Naive thymus-derived CD8-positive, alpha-beta T cell (primary cell): ENCODE measurements around the gene PIEZO1. TPM values are rescaled to one million over a fixed set of nuclear protein-coding genes. Genes with fewer than 3 reads are reported as not detected.

Experiments
- ATAC-seq, 2 donors: fragments of 150-1000 bp; cut with Tn5 transposase in 1 of 2; sonication (Bioruptor Pico), chemical (Tn5 transposase) in 1 of 2; 1 replicate in 1 of 2; 2 replicates in 1 of 2; pipeline ENCODE4 v1.10.0; 2021; ENCODE audit warnings: mild to moderate bottlenecking in 2 of 2, moderate library complexity in 2 of 2
- POLR2A ChIA-PET: fragments of 350-600 bp; sonication (Branson Sonifier 250); formaldehyde crosslinking; loops from one replicate; lab custom pipeline; 2021; ENCODE audit warnings: antibody characterized with exemption; lab: Charles Lee
- DNase-seq, 10 donors: peaks; one replicate each; pipeline versions ENCODE4 v3.0.0 to v3.0.0-alpha.2; 2020 to 2022
- H3K27ac Mint-ChIP-seq, 10 donors: one replicate each; pipeline ENCODE4 v1.8.0; 2020 to 2022; ENCODE audit warnings: mild to moderate bottlenecking in 10 of 10, mixed read lengths in 10 of 10, moderate library complexity in 4 of 10, inconsistent platforms in 1 of 10
- H3K27me3 Mint-ChIP-seq, 5 donors: one replicate each; pipeline ENCODE4 v1.8.0; 2021 to 2022; ENCODE audit warnings: mixed read lengths in 5 of 5
- H3K36me3 Mint-ChIP-seq, 3 donors: one replicate each; pipeline ENCODE4 v1.8.0; 2020 to 2022; ENCODE audit warnings: mixed read lengths in 3 of 3, mild to moderate bottlenecking in 2 of 3, inconsistent platforms in 1 of 3
- H3K4me1 Mint-ChIP-seq, 4 donors: one replicate each; pipeline ENCODE4 v1.8.0; 2021 to 2022; ENCODE audit warnings: mixed read lengths in 4 of 4
- H3K4me3 Mint-ChIP-seq, 10 donors: one replicate each; pipeline ENCODE4 v1.8.0; 2020 to 2022; ENCODE audit warnings: mild to moderate bottlenecking in 10 of 10, mixed read lengths in 10 of 10, moderate library complexity in 6 of 10, inconsistent platforms in 1 of 10
- H3K9me3 Mint-ChIP-seq, 9 donors: one replicate each; pipeline ENCODE4 v1.8.0; 2020 to 2022; ENCODE audit warnings: mixed read lengths in 9 of 9, mild to moderate bottlenecking in 3 of 9, inconsistent platforms in 1 of 9, moderate library complexity in 1 of 9
- polyA plus RNA-seq, 3 donors: library from polyadenylated mRNA; unstranded; fragments of 300-500 nt; fragmentation: Illumina TruSeq; gene quantifications; one replicate each; pipeline ENCODE4 v1.2.3, GENCODE V29; 2021
- total RNA-seq, 8 experiments: library from RNA in 2 of 8; stranded (reverse) in 2 of 8; gene quantifications; one replicate each; pipeline ENCODE4 v1.2.3 and lab custom pipeline; 2021 to 2026

PIEZO1 gene
- total and polyA plus RNA-seq, 5 experiments from 2014 or later, result 2.4 to 94.5 (median 8.4) TPM

DNA sequence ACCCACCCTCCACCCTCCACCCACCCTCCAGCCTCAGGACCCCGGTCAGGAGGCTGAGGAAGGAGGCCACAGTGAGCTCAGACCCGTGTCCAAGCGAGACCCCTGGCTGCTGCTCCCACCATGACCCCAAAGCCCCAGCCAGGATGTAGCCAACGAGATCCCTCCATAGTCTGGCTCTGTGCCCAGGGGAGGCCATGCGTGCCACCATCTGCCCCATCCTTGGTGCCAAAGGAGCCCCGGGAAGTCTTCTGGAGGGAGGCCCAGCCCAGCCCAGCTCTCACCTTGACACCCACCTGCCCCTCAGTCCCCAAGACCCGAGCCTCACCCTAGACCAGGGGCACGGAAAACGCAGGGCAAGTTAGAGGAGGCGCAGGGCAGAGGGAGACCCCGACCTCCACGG, 34.2 kb downstream of the PIEZO1 start:
- no peak overlapping the region for H3K4me3 Mint-ChIP-seq
- no peak for ATAC-seq
- no peak for DNase-seq
- peaks cover 7 to 26% (median 13%) of the 10 kb centered on the region in 4 donors for H3K4me1 Mint-ChIP-seq
- POLR2A ChIA-PET, result interaction anchor here (1.1 kb wide), 1 partner anchor 30 kb away, joined by 3 read pairs; no protein-coding TSS in a partner anchor
- no peak overlapping the region for H3K27ac Mint-ChIP-seq
- H3K9me3 Mint-ChIP-seq, result no peaks in the 10 kb centered on the region
- H3K27me3 Mint-ChIP-seq, result no peaks in the 10 kb centered on the region
- no peaks in the 10 kb centered on the region for H3K36me3 Mint-ChIP-seq

DNA sequence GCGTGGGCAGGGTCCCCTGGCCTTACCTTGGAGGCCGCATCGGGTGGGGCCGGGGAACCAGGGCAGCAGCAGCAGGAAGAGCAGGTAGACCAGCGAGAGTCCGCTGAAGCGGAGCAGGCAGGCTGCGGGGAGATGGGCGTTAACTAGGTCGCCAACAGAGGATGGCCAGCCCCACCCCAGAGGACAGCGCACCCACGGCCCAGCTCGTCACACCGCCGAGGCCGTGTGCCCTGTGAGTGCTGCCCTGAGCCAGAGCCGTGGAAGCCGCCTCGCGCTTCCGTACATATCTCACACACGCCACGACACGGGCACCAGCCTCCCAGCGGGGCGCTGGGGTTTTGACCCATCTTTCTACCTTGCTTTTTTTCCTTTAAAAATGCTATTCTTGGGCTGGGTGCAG, 35.7 kb downstream of the PIEZO1 start:
- POLR2A ChIA-PET, result interaction anchor here (1.6 kb wide), 1 partner anchor 32 kb away, joined by 4 read pairs; no protein-coding TSS in a partner anchor
- ATAC-seq, result no peak
- no peaks in the 10 kb centered on the region for H3K36me3 Mint-ChIP-seq
- no peak for DNase-seq
- H3K4me1 Mint-ChIP-seq, result peaks cover 9 to 32% (median 22%) of the 10 kb centered on the region in 4 donors
- no peaks in the 10 kb centered on the region for H3K9me3 Mint-ChIP-seq
- no peak overlapping the region for H3K27ac Mint-ChIP-seq
- H3K27me3 Mint-ChIP-seq, result no peaks in the 10 kb centered on the region
- no peak overlapping the region for H3K4me3 Mint-ChIP-seq

DNA sequence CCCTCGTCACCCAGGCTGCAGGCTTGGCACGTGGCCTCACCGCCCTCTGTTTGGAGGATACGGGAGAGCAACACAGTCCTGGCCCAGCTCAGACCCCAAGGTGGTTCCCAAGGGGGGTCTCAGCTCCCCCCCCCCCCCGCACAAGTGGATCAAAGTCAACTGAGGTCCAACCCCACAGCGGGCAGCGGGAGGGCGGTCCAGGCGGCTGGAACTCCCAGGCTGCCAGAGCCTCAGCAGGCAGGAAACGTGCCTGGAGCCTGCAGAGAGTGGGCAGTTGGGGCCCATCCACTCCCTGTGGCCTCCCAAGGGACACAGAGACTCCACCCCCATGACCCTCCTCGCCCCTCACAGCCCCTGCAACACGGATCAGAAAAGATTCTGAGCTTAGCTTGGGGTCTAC, 36.7 kb downstream of the PIEZO1 start:
- DNase-seq (no peak), ATAC-seq (no peak)
- H3K4me3 Mint-ChIP-seq, result no peak overlapping the region
- POLR2A ChIA-PET, result interaction anchor here (1.6 to 1.9 kb wide), 2 partner anchors 33 to 109 kb away, joined by 4 to 6 read pairs; partner anchors contain the start of genes GALNS and TRAPPC2L
- H3K27me3 Mint-ChIP-seq, result no peaks in the 10 kb centered on the region
- H3K4me1 Mint-ChIP-seq, result peaks cover 10 to 39% (median 31%) of the 10 kb centered on the region in 4 donors
- no peaks in the 10 kb centered on the region for H3K9me3 Mint-ChIP-seq
- H3K36me3 Mint-ChIP-seq, result no peaks in the 10 kb centered on the region
- H3K27ac Mint-ChIP-seq, result peak overlapping the region in 1 of 10 donors; percentile 49

DNA sequence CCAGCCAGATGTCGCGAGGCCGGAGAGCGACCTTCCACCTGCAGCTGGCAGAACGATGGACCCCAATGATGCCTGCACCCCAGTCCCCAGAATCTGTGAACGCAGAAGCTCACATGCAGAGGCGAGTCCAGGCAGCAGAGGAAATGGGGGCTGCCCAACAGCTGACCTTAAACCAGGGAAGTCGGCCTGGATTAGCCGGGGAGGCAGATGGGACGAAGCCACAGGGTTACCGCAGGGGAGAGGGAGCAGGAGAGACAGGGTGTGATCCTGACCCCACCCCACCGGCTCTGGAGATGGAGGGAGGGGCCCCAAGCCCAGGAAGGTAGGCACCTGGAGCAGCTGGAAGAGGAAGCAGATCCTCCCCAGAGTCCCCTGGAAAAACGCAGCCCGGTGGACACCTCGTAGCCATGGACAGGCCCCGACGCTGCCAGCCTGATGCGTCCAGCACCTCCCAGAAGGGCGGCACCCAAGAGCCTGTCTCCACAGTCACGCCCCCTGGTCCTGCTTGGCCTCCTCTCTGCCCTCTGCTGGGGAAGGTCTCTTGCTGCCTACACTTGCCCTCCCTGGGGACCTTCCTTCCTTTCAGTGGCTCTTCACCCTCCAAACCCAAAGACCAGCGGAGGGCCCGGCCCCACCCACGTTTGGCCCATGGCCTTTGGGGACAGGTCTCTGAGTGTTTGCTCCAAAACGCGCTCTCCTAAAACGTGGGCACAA, 37.3 kb downstream of the PIEZO1 start:
- H3K27ac Mint-ChIP-seq, result peak overlapping the region in 3 of 10 donors; percentile 49 to 74 (median 63)
- H3K4me1 Mint-ChIP-seq, result peaks cover 10 to 40% (median 32%) of the 10 kb centered on the region in 4 donors
- no peaks in the 10 kb centered on the region for H3K27me3 Mint-ChIP-seq
- no peaks in the 10 kb centered on the region for H3K36me3 Mint-ChIP-seq
- no peak for DNase-seq
- no peak for ATAC-seq
- no peaks in the 10 kb centered on the region for H3K9me3 Mint-ChIP-seq
- peak overlapping the region in 1 of 10 donors; percentile 10 for H3K4me3 Mint-ChIP-seq
- POLR2A ChIA-PET, result interaction anchor here (0.9 to 5.6 kb wide), 4 partner anchors 10 to 109 kb away, joined by 4 to 81 read pairs (median 6); partner anchors contain the start of genes GALNS, PIEZO1 and TRAPPC2L

DNA sequence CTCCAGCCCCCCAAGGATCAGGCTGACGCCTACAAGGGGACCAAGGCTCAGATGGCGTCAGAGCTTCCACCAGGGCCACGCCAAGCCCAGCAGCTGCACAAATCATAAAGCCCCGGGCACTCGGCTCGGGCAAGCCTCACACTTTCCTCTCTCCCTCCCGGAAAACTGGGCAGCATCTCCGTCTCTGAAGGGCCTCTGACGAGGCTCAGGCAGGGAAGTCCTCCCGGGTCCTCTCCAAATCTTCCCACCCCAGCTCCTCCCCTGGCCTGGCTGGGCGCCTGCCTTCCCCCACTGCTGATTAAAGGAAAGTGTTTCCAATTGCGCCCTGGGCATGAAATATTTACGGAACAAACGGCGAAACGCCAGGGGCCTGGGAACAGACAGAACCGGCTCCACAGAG, 38.5 kb downstream of the PIEZO1 start:
- Mint-ChIP-seq H3K4me3 (peak overlapping the region in 5 of 10 donors; percentile 24 to 75 (median 60)), H3K4me1 (peaks cover 10 to 39% (median 32%) of the 10 kb centered on the region in 4 donors), H3K27ac (peak overlapping the region in 8 of 10 donors; percentile 73 to 89 (median 79)), H3K9me3 (no peaks in the 10 kb centered on the region), H3K27me3 (no peaks in the 10 kb centered on the region), H3K36me3 (no peaks in the 10 kb centered on the region)
- no peak for DNase-seq
- POLR2A ChIA-PET, result interaction anchor here (0.8 to 5.6 kb wide), 11 partner anchors 8 to 66 kb away, joined by 3 to 81 read pairs (median 6); partner anchors contain the start of genes APRT and PIEZO1
- no peak for ATAC-seq

DNA sequence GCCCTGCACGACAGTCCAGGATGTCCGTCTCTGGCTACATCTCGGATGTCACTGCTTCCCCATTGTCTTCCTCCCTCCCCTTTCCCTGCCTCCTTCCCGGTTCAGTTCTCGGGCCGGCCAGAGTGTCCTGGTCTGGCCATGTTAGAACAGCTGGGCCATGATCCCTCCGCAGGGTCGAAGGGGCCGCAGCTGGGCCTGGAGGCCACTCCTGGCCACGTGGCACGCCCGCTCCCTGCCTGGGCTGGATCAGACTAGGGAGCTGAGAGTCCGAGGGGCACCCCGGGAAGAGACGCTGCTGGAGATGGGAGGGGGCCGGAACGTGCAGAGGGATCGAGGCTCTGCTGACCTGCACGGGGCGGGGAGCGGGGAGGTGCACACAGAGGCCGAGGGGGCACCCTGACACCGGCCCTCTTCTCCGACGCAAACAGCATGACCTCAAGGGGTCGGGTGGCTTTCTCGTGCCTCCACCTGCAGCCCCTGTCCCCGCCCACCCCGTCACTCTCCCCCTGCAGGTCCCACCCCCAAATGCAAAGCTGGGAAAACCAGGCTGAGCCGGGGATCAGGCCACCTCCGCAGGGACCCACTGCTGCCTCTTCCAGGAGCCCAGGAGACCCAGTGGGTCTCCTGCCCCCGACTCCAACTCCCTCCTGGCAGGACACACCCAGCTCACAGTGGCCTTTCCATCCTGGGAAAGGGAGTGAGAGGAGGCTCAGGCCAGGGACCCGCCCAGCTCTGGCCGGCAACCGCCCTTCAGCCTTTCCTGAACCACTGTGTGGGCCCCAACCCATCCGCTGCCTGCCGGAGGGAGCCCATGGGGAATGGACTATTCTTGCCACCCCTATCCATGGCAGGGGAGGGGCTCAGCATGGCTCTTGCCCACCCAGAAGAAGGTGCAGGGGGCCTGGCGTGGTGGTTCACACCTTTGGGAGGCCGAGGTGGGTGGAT, 40.2 kb downstream of the PIEZO1 start:
- Mint-ChIP-seq H3K27me3 (no peaks in the 10 kb centered on the region), H3K9me3 (no peaks in the 10 kb centered on the region), H3K27ac (peak overlapping the region in 6 of 10 donors; percentile 35 to 89 (median 80)), H3K4me1 (peaks cover 10 to 38% (median 32%) of the 10 kb centered on the region in 4 donors), H3K36me3 (peaks cover 0 to 2% (median 0%) of the 10 kb centered on the region in 3 donors), H3K4me3 (peak overlapping the region in 7 of 10 donors; percentile 50 to 80 (median 75))
- POLR2A ChIA-PET, result interaction anchor here (0.5 to 5.6 kb wide), 19 partner anchors 7 to 473 kb away, joined by 3 to 81 read pairs (median 5); partner anchors contain the start of genes APRT, CDT1, CTU2 and GALNS
- ATAC-seq (no peak), DNase-seq (no peak)

DNA sequence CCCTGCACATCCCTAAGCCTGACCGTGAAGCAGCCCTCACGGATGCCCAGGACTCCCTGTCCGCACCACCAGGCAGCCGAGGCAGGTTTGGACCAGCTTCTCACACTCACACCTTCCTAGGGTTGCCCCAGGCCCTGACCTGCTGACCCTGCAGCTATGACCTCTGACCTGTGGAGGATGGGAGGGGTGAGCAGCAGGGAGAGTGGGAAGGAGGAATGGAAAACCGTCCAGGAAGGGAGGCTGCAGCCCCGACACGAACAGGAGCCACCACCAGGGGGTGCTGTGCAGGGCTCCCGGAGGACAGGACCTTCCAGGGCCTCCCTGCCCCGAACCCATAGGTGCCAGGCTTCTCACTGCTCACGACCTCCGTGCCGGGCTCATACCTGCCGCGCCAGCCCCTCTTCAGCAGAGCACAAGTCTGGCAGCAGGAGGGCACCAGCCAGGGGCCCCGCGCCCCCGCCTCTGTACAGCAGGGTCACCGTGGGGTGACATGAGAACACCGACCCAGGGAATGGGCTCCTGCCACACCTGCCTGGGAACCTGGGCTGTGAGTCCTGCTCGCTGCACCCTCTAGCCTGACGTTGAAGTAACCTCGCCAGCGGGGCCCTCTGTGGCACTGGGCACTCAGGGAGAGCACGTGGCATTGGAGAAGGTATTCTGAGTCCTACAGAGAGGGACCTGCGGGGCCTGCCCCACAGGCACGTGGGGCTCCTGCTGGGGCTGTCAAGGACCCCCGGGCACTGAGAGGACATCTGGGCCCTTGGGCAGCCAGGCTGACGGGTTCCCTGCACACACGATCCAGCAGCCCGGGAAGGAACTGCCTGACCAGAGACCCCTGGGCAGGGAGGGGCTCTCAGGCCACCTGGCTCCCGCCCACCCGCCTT, 41.1 kb downstream of the PIEZO1 start:
- peak overlapping the region in 5 of 10 donors; percentile 10 to 62 (median 34) for H3K4me3 Mint-ChIP-seq
- ATAC-seq (peak; percentile 46 to 61), DNase-seq (peak; percentile 52 to 86 (median 72))
- no peaks in the 10 kb centered on the region for H3K9me3 Mint-ChIP-seq
- H3K36me3 Mint-ChIP-seq, result peaks cover 0 to 2% (median 0%) of the 10 kb centered on the region in 3 donors
- POLR2A ChIA-PET, result interaction anchor here (0.9 to 5.6 kb wide), 7 partner anchors 18 to 113 kb away, joined by 3 to 81 read pairs (median 8); partner anchors contain the start of genes APRT, GALNS, PIEZO1 and TRAPPC2L
- H3K27ac Mint-ChIP-seq, result peak overlapping the region in 4 of 10 donors; percentile 11 to 59 (median 20)
- peaks cover 10 to 38% (median 32%) of the 10 kb centered on the region in 4 donors for H3K4me1 Mint-ChIP-seq
- H3K27me3 Mint-ChIP-seq, result no peaks in the 10 kb centered on the region

DNA sequence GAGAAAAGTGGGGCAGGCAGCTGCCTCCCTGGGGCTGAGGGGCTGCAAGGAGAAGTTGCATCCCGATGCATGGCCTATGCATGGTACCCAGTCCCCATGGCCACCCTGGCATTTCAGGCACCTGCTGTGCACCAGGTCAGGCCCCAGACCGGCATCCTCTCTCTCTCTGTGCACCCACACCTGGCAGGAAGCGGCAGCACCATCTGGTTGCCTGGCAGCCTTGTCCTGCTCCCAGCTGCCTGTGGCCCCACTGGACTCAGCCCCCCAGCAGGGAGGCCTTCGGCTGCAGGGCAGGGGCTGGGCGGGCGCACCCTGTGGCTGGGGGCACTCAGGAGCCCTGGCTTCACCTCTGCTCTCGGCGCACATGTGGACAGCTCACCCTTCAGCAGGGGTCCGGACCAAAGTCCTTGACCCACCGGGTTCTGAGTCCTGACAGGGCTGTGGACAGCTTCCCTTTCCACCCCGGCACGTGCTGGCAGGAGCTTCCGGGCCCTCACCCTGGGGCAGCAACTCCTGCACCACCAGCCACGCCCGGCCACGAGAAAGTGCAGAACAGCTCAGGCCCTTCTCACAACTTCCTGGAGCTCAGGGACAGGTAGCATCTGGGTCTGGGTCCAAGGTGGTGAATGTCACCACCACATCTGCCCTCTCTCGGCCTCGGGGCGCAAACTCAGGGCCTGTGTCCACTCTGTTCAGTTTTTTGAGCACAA, 42.0 kb downstream of the PIEZO1 start:
- no peaks in the 10 kb centered on the region for H3K9me3 Mint-ChIP-seq
- ATAC-seq, result no peak
- H3K4me1 Mint-ChIP-seq, result peaks cover 10 to 37% (median 31%) of the 10 kb centered on the region in 4 donors
- H3K27ac Mint-ChIP-seq, result peak overlapping the region in 1 of 10 donors; percentile 11
- no peaks in the 10 kb centered on the region for H3K27me3 Mint-ChIP-seq
- POLR2A ChIA-PET, result interaction anchor here (1.1 to 5.6 kb wide), 2 partner anchors 40 to 60 kb away, joined by 3 to 81 read pairs; partner anchors contain the start of gene PIEZO1
- H3K4me3 Mint-ChIP-seq, result no peak overlapping the region
- peaks cover 0 to 2% (median 0%) of the 10 kb centered on the region in 3 donors for H3K36me3 Mint-ChIP-seq
- no peak for DNase-seq

DNA sequence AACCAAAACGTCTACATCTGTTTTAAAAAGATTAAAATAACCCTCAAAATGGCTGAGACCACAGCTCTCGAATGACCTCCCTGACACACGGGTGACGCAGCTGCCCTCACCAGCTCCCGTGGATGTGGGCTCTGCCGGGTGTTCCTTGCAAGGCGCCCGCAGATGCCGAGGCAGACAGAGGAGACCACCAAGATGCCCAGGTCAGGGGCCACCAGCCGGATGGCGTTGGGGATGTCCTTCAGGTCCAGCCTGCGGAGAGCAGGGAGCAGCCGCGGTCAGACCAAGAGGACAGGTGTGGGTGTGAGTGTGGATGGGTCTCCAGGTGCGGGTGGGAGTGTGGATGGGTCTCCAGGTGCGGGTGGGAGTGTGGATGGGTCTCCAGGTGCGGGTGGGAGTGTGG, 43.7 kb downstream of the PIEZO1 start:
- no peak for DNase-seq
- Mint-ChIP-seq H3K4me1 (peaks cover 8 to 32% (median 24%) of the 10 kb centered on the region in 4 donors), H3K9me3 (no peaks in the 10 kb centered on the region), H3K27me3 (no peaks in the 10 kb centered on the region), H3K27ac (peak overlapping the region in 1 of 10 donors; percentile 25), H3K4me3 (no peak overlapping the region), H3K36me3 (peaks cover 0 to 2% (median 0%) of the 10 kb centered on the region in 3 donors)
- ATAC-seq, result no peak
- POLR2A ChIA-PET, result interaction anchor here (1.0 to 1.5 kb wide), 2 partner anchors 40 to 71 kb away, joined by 4 to 6 read pairs; partner anchors contain the start of gene APRT

DNA sequence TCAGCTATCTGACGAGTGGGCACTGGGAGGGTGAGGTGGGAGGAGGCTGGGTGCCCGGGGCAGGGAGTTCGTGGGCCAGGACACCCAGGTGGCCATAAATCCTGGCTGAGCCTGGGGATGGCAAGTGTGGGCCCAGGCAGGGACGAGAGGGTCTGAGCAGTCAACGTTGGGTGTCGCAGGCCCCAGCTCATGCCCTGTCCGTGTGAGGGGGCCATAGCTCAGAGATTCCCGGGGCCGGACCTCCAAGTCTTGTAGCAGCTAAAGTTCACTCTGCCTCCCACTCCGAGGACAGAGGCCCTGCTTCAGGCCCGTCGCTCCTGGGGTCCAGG, 44.3 kb downstream of the PIEZO1 start:
- H3K4me3 Mint-ChIP-seq, result no peak overlapping the region
- POLR2A ChIA-PET, result interaction anchor here (1.0 to 1.5 kb wide), 3 partner anchors 41 to 117 kb away, joined by 4 to 6 read pairs (median 4); partner anchors contain the start of gene APRT
- H3K36me3 Mint-ChIP-seq, result peaks cover 0 to 2% (median 0%) of the 10 kb centered on the region in 3 donors

More for the DNA sequence above, 44.3 kb downstream of the PIEZO1 start:
- ATAC-seq (no peak), DNase-seq (no peak)
- peak overlapping the region in 1 of 10 donors; percentile 29 for H3K27ac Mint-ChIP-seq
- H3K4me1 Mint-ChIP-seq, result peaks cover 4 to 25% (median 18%) of the 10 kb centered on the region in 4 donors
- H3K9me3 Mint-ChIP-seq, result no peaks in the 10 kb centered on the region
- H3K27me3 Mint-ChIP-seq, result no peaks in the 10 kb centered on the region
